ENCODE data around the gene ANXA4.

ANXA4 gene

GRCh38 chr2:69741575-69742321 lies at the start of gene ANXA4:
ANXA4 (plus strand) TSS chr2:69742134; CDS start chr2:69781566, 39,432 bp downstream.
- DNase-seq (ENCODE audit: low read depth) = peak; percentile 42

GRCh38 chr2:69692424-69692823 lies 49.5 kb upstream of the ANXA4 start:
- peak; percentile 20 for DNase-seq (ENCODE audit: low read depth)

GRCh38 chr2:69693059-69693774 lies 48.7 kb upstream of the ANXA4 start:
- DNase-seq (ENCODE audit: low read depth) = no peak

GRCh38 chr2:69693775-69694450 lies 48.0 kb upstream of the ANXA4 start:
- no peak for DNase-seq (ENCODE audit: low read depth)

GRCh38 chr2:69694894-69695849 lies 46.8 kb upstream of the ANXA4 start:
- peak; percentile 40 for DNase-seq (ENCODE audit: low read depth)

- DNase-seq (ENCODE audit: low read depth) = no peak
Measured at GRCh38 chr2:69695850-69696216, 46.1 kb upstream of the ANXA4 start.

GRCh38 chr2:69700381-69700780 lies 41.6 kb upstream of the ANXA4 start:
- DNase-seq (ENCODE audit: low read depth) = no peak

- no peak for DNase-seq (ENCODE audit: low read depth)
Measured at GRCh38 chr2:69701100-69701945, 40.6 kb upstream of the ANXA4 start.

- DNase-seq (ENCODE audit: low read depth) = no peak
Measured at GRCh38 chr2:69703189-69703588, 38.7 kb upstream of the ANXA4 start.

- DNase-seq (ENCODE audit: low read depth) = no peak
Measured at GRCh38 chr2:69704446-69704845, 37.5 kb upstream of the ANXA4 start.

- DNase-seq (ENCODE audit: low read depth) = no peak
Measured at GRCh38 chr2:69709290-69709689, 32.6 kb upstream of the ANXA4 start.

- DNase-seq (ENCODE audit: low read depth) = no peak
Measured at GRCh38 chr2:69711971-69712370, 30.0 kb upstream of the ANXA4 start.

- no peak for DNase-seq (ENCODE audit: low read depth)
Measured at GRCh38 chr2:69714024-69714423, 27.9 kb upstream of the ANXA4 start.

- DNase-seq (ENCODE audit: low read depth) = peak; percentile 41
Measured at GRCh38 chr2:69714539-69715220, 27.3 kb upstream of the ANXA4 start.

GRCh38 chr2:69715964-69716363 lies 26.0 kb upstream of the ANXA4 start:
- DNase-seq (ENCODE audit: low read depth) = no peak

- no peak for DNase-seq (ENCODE audit: low read depth)
Measured at GRCh38 chr2:69716555-69717120, 25.3 kb upstream of the ANXA4 start.

- DNase-seq (ENCODE audit: low read depth) = no peak
Measured at GRCh38 chr2:69717186-69717585, 24.7 kb upstream of the ANXA4 start.

GRCh38 chr2:69717861-69718273 lies 24.1 kb upstream of the ANXA4 start:
- DNase-seq (ENCODE audit: low read depth) = no peak

- no peak for DNase-seq (ENCODE audit: low read depth)
Measured at GRCh38 chr2:69718338-69718965, 23.5 kb upstream of the ANXA4 start.
